Measurements from ENCODE around the gene FAM117B. TPM values are rescaled to one million over a fixed set of nuclear protein-coding genes. Genes with fewer than 3 reads are reported as not detected.

FAM117B gene
- total RNA-seq, 1 experiment from 2014 or later = 24.0 TPM

DNA sequence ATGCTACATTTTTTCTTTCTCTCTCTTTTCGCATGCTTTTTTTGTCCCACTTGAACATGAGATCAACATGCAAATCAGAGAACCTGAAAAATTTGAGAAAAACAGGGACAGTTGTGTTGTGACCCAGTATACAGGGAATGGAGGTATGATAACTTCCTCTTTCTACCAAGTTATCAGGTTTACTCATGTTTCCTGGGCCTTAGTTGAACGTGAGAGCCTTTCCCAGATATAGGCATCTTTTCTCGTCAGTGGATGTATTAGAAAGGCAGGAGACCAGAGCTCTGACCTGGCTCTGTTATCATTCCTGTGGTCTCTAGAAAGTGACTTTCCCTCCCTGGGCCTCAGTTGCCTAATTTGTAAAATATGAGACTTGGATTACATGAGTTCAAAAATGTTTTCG lies 30.1 kb upstream of the FAM117B start:
- Mint-ChIP-seq H3K4me3 (no peak overlapping the region), H3K36me3 (ENCODE audit: insufficient read depth in 1 of 3, low read depth in 3 of 3) (no peaks in the 10 kb centered on the region), H3K4me1 (peaks cover 2% of the 10 kb centered on the region in 2 experiments; a peak in 1 of 4 replicates), H3K27me3 (ENCODE audit: low read depth) (no peaks in the 10 kb centered on the region), H3K27ac (no peak overlapping the region), H3K9me3 (no peaks in the 10 kb centered on the region)
- WGBS (ENCODE audit: extremely low coverage, insufficient read length, low lambda C conversion rate) = no CpG with 5 or more reads among the region's 4 CpGs
- H2AK5ac ChIP-seq (ENCODE audit: insufficient read length, low read length) = no peak overlapping the region
- no peaks in the 10 kb centered on the region for H3K27me3 ChIP-seq (ENCODE audit: insufficient read depth, low read length)
- no peak overlapping the region for H4K5ac ChIP-seq (ENCODE audit: insufficient read length, low read depth, low read length)
- no peak overlapping the region for H2BK15ac ChIP-seq (ENCODE audit: low read depth, low read length)
- H3K14ac ChIP-seq (ENCODE audit: insufficient read depth, low read length) = no peak overlapping the region
- no peak overlapping the region for H3T11ph ChIP-seq (ENCODE audit: low read length)
- no peak overlapping the region for H2BK5ac ChIP-seq (ENCODE audit: insufficient read length, low read length)
- no peak for TF ChIP-seq CTCF (conservative IDR thresholded peaks at IDR 0.05)
- no peaks in the 10 kb centered on the region for H3K4me1 ChIP-seq (ENCODE audit: insufficient read depth, low read length)
- H3K27ac ChIP-seq (ENCODE audit: insufficient read length, low read depth, low read length) = no peak overlapping the region
- no peaks in the 10 kb centered on the region for H3K23me2 ChIP-seq (ENCODE audit: insufficient read length, low read depth, low read length, poor library complexity, severe bottlenecking)
- H3K4ac ChIP-seq (ENCODE audit: low read depth, low read length) = no peak overlapping the region
- no peak overlapping the region for H3K18ac ChIP-seq (ENCODE audit: insufficient read length, low read depth, low read length)
- no peak overlapping the region for H3K56ac ChIP-seq (ENCODE audit: insufficient read length, low read depth, low read length)
- no peak overlapping the region for H3K23ac ChIP-seq (ENCODE audit: insufficient read length, low read depth, low read length)
- H3K4me2 ChIP-seq (ENCODE audit: insufficient read depth, insufficient read length, low read length) = no peak overlapping the region
- no peak overlapping the region for H4K91ac ChIP-seq (ENCODE audit: insufficient read length, low read depth, low read length)
- no peak overlapping the region for H3K9ac ChIP-seq (ENCODE audit: extremely low read depth, insufficient read length, low read length)
- DNase-seq = no peak
- H4K20me1 ChIP-seq (ENCODE audit: control insufficient read depth, insufficient read depth, insufficient read length) = no peaks in the 10 kb centered on the region
- H2BK20ac ChIP-seq (ENCODE audit: low read depth, low read length, poor library complexity, severe bottlenecking) = no peak overlapping the region
- H4K8ac ChIP-seq (replicated peaks; ENCODE audit: insufficient read length, low read depth, low read length) = no peak overlapping the region
- H3K79me2 ChIP-seq (ENCODE audit: insufficient read depth, low read length) = no peaks in the 10 kb centered on the region
- no peaks in the 10 kb centered on the region for H3K9me3 ChIP-seq (ENCODE audit: control insufficient read depth, low read depth, low read length)
- no peak overlapping the region for H2AFZ ChIP-seq (ENCODE audit: low read length)
- no peaks in the 10 kb centered on the region for H3K79me1 ChIP-seq (ENCODE audit: insufficient read depth, low read depth, low read length, poor library complexity, severe bottlenecking)
- H2BK12ac ChIP-seq (ENCODE audit: insufficient read length, low read depth, low read length) = no peak overlapping the region
- no peak overlapping the region for H2BK120ac ChIP-seq (ENCODE audit: low read depth, low read length, poor library complexity, severe bottlenecking)

Measured in H9 (cell line).